ENCODE results near the gene BHLHE23. TPM values are rescaled to one million over a fixed set of nuclear protein-coding genes. Genes with fewer than 3 reads are reported as not detected.

BHLHE23 gene
- total RNA-seq, 1 donor, result not detected

- DNase-seq (ENCODE audit: low read depth), result no peak
- no peak overlapping the region for H3K4me3 ChIP-seq (ENCODE audit: low read depth, low read length)
- TF ChIP-seq CTCF (IDR thresholded peaks at IDR 0.05; ENCODE audit: insufficient read depth, low read depth, low read length), result no peak
These were observed 45.1 kb upstream of the BHLHE23 start for GRCh38 chr20:63051911-63052310.

GRCh38 chr20:63051186-63051860, 44.6 kb upstream of the BHLHE23 start:
- no peak for TF ChIP-seq CTCF (IDR thresholded peaks at IDR 0.05; ENCODE audit: insufficient read depth, low read depth, low read length)
- no peak for DNase-seq (ENCODE audit: low read depth)
- no peak overlapping the region for H3K4me3 ChIP-seq (ENCODE audit: low read depth, low read length)

- TF ChIP-seq CTCF (IDR thresholded peaks at IDR 0.05; ENCODE audit: insufficient read depth, low read depth, low read length), result no peak
- H3K4me3 ChIP-seq (ENCODE audit: low read depth, low read length), result no peak overlapping the region
- DNase-seq (ENCODE audit: low read depth), result no peak
These were observed 43.6 kb upstream of the BHLHE23 start for GRCh38 chr20:63050406-63050805.

- no peak overlapping the region for H3K4me3 ChIP-seq (ENCODE audit: low read depth, low read length)
- no peak for DNase-seq (ENCODE audit: low read depth)
- no peak for TF ChIP-seq CTCF (IDR thresholded peaks at IDR 0.05; ENCODE audit: insufficient read depth, low read depth, low read length)
These were observed 42.9 kb upstream of the BHLHE23 start for GRCh38 chr20:63049561-63050221.

- no peak for TF ChIP-seq CTCF (IDR thresholded peaks at IDR 0.05; ENCODE audit: insufficient read depth, low read depth, low read length)
These were observed 42.4 kb upstream of the BHLHE23 start for GRCh38 chr20:63049191-63049518.

GRCh38 chr20:63048516-63049190, 41.9 kb upstream of the BHLHE23 start:
- no peak for TF ChIP-seq CTCF (IDR thresholded peaks at IDR 0.05; ENCODE audit: insufficient read depth, low read depth, low read length)
- DNase-seq (ENCODE audit: low read depth), result no peak

More at GRCh38 chr20:63049191-63049518, 42.4 kb upstream of the BHLHE23 start:
- H3K4me3 ChIP-seq (ENCODE audit: low read depth, low read length), result no peak overlapping the region
- no peak for DNase-seq (ENCODE audit: low read depth)

More at GRCh38 chr20:63048516-63049190, 41.9 kb upstream of the BHLHE23 start:
- no peak overlapping the region for H3K4me3 ChIP-seq (ENCODE audit: low read depth, low read length)

Data from fibroblast of villous mesenchyme (primary cell).